ENCODE measurements around the gene RSRP1.

Gene RSRP1

GRCh38 chr1:25217015-25217414 lies 30.2 kb downstream of the RSRP1 start:
- no peak for DNase-seq (ENCODE audit: extremely low spot score)
- CTCF ChIA-PET = no interaction called here
- POLR2A ChIA-PET = no interaction called here
- TF ChIP-seq ZNF384 (IDR thresholded peaks at IDR 0.05) = no peak

- DNase-seq (ENCODE audit: extremely low spot score) = no peak
- ChIA-PET CTCF (interaction anchor here (1.3 kb wide), 1 partner anchor 10 kb away, joined by 8 read pairs; no protein-coding TSS in a partner anchor), POLR2A (interaction anchor here (2.3 kb wide), 1 partner anchor 16 kb away, joined by 12 read pairs; the partner anchor contains the start of gene SYF2)
- TF ChIP-seq LEF1 (IDR thresholded peaks at IDR 0.05; ENCODE audit: borderline replicate concordance) (no peak), HDGF (IDR thresholded peaks at IDR 0.05; ENCODE audit: borderline replicate concordance) (no peak), ARNT (IDR thresholded peaks at IDR 0.05) (no peak), SUZ12 (IDR thresholded peaks at IDR 0.05) (no peak), SP1 (IDR thresholded peaks at IDR 0.05) (no peak), FOXK2 (IDR thresholded peaks at IDR 0.05) (no peak), NFRKB (IDR thresholded peaks at IDR 0.05) (no peak), BHLHE40 (IDR thresholded peaks at IDR 0.05; ENCODE audit: borderline replicate concordance) (no peak)
- TF ChIP-seq, protein P1, sequence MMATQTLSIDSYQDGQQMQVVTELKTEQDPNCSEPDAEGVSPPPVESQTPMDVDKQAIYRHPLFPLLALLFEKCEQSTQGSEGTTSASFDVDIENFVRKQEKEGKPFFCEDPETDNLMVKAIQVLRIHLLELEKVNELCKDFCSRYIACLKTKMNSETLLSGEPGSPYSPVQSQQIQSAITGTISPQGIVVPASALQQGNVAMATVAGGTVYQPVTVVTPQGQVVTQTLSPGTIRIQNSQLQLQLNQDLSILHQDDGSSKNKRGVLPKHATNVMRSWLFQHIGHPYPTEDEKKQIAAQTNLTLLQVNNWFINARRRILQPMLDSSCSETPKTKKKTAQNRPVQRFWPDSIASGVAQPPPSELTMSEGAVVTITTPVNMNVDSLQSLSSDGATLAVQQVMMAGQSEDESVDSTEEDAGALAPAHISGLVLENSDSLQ (IDR thresholded peaks at IDR 0.05) = no peak
These were observed 31.1 kb downstream of the RSRP1 start for GRCh38 chr1:25216123-25216522.

DNA sequence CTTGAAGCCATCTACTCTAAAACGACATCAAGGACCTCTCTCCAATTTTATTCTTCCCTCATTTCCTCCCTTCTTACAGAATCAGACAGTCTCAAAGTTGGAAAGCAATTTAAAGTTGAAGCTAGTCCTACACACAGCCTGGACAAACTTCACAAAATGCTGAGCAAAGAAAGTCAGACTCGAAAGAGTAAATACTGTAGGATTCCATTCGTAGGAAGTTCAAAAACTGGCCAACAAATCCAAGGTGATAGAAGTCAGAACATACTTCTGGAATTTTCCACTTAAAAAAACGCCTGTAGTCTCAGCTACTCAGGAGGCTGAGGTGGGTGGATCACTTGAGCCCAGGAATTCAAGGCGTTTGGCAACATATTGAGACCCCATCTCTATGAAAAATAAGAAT lies 34.5 kb downstream of the RSRP1 start:
- TF ChIP-seq ZNF384 (IDR thresholded peaks at IDR 0.05) (no peak), SP1 (IDR thresholded peaks at IDR 0.05) (no peak), FOXM1 (IDR thresholded peaks at IDR 0.05; ENCODE audit: borderline replicate concordance) (no peak), ELF4 (IDR thresholded peaks at IDR 0.05) (no peak), NFRKB (IDR thresholded peaks at IDR 0.05) (no peak), BHLHE40 (IDR thresholded peaks at IDR 0.05; ENCODE audit: borderline replicate concordance) (no peak), L3MBTL2 (conservative IDR thresholded peaks at IDR 0.05) (no peak), FOXA1 (IDR thresholded peaks at IDR 0.05) (no peak), FOXK2 (IDR thresholded peaks at IDR 0.05) (no peak), CTBP1 (IDR thresholded peaks at IDR 0.05; ENCODE audit: borderline replicate concordance) (no peak)
- TF ChIP-seq, protein P1 (IDR thresholded peaks at IDR 0.05) = no peak
- POLR2A ChIA-PET = interaction anchor here (1.9 kb wide), 1 partner anchor 19 kb away, joined by 5 read pairs; the partner anchor contains the start of gene SYF2
- CTCF ChIA-PET = no interaction called here

GRCh38 chr1:25210728-25211127 lies 36.5 kb downstream of the RSRP1 start:
- CTCF ChIA-PET = no interaction called here
- POLR2A ChIA-PET = no interaction called here
- no peak for DNase-seq (ENCODE audit: extremely low spot score)
- TF ChIP-seq FOXK2 (IDR thresholded peaks at IDR 0.05) (no peak), LEF1 (IDR thresholded peaks at IDR 0.05; ENCODE audit: borderline replicate concordance) (no peak), BHLHE40 (IDR thresholded peaks at IDR 0.05; ENCODE audit: borderline replicate concordance) (no peak), FOXM1 (IDR thresholded peaks at IDR 0.05; ENCODE audit: borderline replicate concordance) (no peak), ARNT (IDR thresholded peaks at IDR 0.05) (no peak)
- TF ChIP-seq, protein P1 (IDR thresholded peaks at IDR 0.05) = no peak

More for the DNA sequence above, 34.5 kb downstream of the RSRP1 start:
- DNase-seq (ENCODE audit: extremely low spot score) = no peak

DNA sequence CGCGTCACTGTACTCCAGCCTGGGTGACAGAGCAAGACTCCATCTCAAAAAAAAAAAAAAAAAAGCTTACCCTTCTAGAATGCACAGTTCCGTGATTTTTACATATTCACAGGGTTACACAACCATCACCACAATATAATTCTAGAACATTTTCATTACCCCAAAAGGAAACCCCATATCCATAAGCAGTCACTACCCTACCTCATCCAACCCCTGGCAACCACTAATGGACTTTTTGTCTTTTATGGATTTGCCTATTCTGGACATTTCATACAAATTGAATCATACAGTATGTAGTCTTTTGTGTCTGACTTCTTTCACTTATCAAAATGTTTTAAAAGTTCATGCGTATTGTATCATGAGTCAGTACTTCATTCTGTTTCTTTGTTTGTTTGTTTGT lies 37.7 kb downstream of the RSRP1 start:
- TF ChIP-seq L3MBTL2 (conservative IDR thresholded peaks at IDR 0.05) = no peak
- TF ChIP-seq, protein P1 (IDR thresholded peaks at IDR 0.05) = no peak
- TF ChIP-seq ZNF384 (IDR thresholded peaks at IDR 0.05) = no peak
- no peak for TF ChIP-seq HDGF (IDR thresholded peaks at IDR 0.05; ENCODE audit: borderline replicate concordance)
- no peak for TF ChIP-seq ELF4 (IDR thresholded peaks at IDR 0.05)
- no peak for TF ChIP-seq FOXM1 (IDR thresholded peaks at IDR 0.05; ENCODE audit: borderline replicate concordance)
- TF ChIP-seq SP1 (IDR thresholded peaks at IDR 0.05) = no peak
- no peak for TF ChIP-seq BHLHE40 (IDR thresholded peaks at IDR 0.05; ENCODE audit: borderline replicate concordance)
- no peak for TF ChIP-seq ARNT (IDR thresholded peaks at IDR 0.05)
- TF ChIP-seq FOXK2 (IDR thresholded peaks at IDR 0.05) = no peak
- no peak for TF ChIP-seq TARDBP (IDR thresholded peaks at IDR 0.05)
- TF ChIP-seq NFRKB (IDR thresholded peaks at IDR 0.05) = no peak
- TF ChIP-seq SUZ12 (IDR thresholded peaks at IDR 0.05) = no peak
- TF ChIP-seq LEF1 (IDR thresholded peaks at IDR 0.05; ENCODE audit: borderline replicate concordance) = no peak
- POLR2A ChIA-PET = no interaction called here
- CTCF ChIA-PET = no interaction called here
- DNase-seq (ENCODE audit: extremely low spot score) = no peak

DNA sequence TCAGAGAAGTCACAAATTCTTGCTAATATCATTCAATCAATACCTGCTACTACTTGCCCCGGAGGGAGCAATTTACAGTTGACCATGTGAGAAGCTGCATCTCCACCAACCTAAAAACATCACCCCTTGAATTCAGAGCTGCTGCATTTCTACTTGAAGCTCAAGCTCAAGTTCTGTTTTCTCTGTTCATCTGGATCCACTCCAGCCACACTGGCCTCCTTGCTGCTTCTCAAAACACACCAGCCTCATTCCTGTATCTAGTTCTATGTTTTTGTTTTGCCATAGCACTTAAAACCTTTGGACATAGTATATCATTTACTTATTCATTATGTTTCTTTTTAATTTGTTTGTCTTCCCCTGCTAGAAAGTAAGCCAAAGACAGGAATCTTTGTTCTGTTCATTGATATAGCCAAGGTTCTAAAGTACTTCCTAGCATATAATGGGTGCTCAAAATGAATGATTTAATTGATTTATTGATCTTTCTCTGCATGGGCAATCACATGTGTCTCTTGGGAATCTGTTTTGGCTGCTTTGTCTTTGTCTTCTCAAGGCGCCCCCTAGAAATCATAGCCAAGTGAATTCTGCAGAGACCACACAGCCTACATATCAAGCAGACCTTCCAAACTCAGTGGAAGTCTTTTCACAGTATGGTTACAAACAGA lies 38.6 kb downstream of the RSRP1 start:
- POLR2A ChIA-PET = no interaction called here
- no peak for DNase-seq (ENCODE audit: extremely low spot score)
- TF ChIP-seq ZNF384 (IDR thresholded peaks at IDR 0.05) = no peak
- TF ChIP-seq BHLHE40 (IDR thresholded peaks at IDR 0.05; ENCODE audit: borderline replicate concordance) = no peak
- TF ChIP-seq L3MBTL2 (conservative IDR thresholded peaks at IDR 0.05) = no peak
- TF ChIP-seq LEF1 (IDR thresholded peaks at IDR 0.05; ENCODE audit: borderline replicate concordance) = no peak
- no peak for TF ChIP-seq ARNT (IDR thresholded peaks at IDR 0.05)
- no peak for TF ChIP-seq FOXK2 (IDR thresholded peaks at IDR 0.05)
- TF ChIP-seq FOXM1 (IDR thresholded peaks at IDR 0.05; ENCODE audit: borderline replicate concordance) = no peak
- no peak for TF ChIP-seq ELF4 (IDR thresholded peaks at IDR 0.05)
- TF ChIP-seq SP1 (IDR thresholded peaks at IDR 0.05) = no peak
- no peak for TF ChIP-seq FOXA1 (IDR thresholded peaks at IDR 0.05)
- no peak for TF ChIP-seq TARDBP (IDR thresholded peaks at IDR 0.05)
- TF ChIP-seq, protein P1 (IDR thresholded peaks at IDR 0.05) = no peak
- no peak for TF ChIP-seq SUZ12 (IDR thresholded peaks at IDR 0.05)
- TF ChIP-seq HDGF (IDR thresholded peaks at IDR 0.05; ENCODE audit: borderline replicate concordance) = no peak
- no peak for TF ChIP-seq NFRKB (IDR thresholded peaks at IDR 0.05)
- no peak for TF ChIP-seq CTBP1 (IDR thresholded peaks at IDR 0.05; ENCODE audit: borderline replicate concordance)
- CTCF ChIA-PET = no interaction called here
